Fibroblast of mammary gland (primary cell): ENCODE measurements around the gene CAMK1D.

Experiments
- DNase-seq: peaks from one replicate; pipeline ENCODE4 v3.0.0-alpha.2; 2010; ENCODE audit warnings: low read depth
- H3K4me3 ChIP-seq: 2 replicates; pipeline ENCODE4 v1.5.1; 2011; ENCODE audit warnings: low read depth, mild to moderate bottlenecking, low read length, moderate library complexity; ENCODE audit not compliant: control insufficient read depth
- TF ChIP-seq, protein P1 (sequence below): conservative IDR thresholded peaks from 2 replicates; pipeline ENCODE4 v1.5.1; 2011; ENCODE audit warnings: low read depth, low read length, inconsistent platforms; ENCODE audit not compliant: control insufficient read depth, insufficient read depth

The CAMK1D gene

DNA sequence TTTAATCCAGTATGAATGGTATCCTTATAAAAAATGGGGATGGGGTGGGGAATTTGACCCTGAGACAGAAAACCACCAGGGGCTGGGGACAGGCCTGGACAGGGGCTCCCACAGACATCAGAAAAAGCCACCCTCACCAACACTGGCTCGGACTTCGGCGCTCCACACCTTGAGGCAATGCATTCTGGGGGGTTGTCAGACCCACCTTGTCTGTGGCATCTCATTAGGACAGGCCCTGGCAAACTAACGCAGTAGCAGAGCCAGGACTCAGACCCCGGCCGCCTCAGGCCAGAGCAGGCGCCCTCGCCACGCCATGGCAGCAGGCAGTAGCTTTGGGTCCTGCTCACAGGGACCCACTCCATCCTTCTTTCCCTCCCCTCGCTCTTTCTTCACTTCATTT, 492.1 kb downstream of the CAMK1D start:
- TF ChIP-seq, protein P1, sequence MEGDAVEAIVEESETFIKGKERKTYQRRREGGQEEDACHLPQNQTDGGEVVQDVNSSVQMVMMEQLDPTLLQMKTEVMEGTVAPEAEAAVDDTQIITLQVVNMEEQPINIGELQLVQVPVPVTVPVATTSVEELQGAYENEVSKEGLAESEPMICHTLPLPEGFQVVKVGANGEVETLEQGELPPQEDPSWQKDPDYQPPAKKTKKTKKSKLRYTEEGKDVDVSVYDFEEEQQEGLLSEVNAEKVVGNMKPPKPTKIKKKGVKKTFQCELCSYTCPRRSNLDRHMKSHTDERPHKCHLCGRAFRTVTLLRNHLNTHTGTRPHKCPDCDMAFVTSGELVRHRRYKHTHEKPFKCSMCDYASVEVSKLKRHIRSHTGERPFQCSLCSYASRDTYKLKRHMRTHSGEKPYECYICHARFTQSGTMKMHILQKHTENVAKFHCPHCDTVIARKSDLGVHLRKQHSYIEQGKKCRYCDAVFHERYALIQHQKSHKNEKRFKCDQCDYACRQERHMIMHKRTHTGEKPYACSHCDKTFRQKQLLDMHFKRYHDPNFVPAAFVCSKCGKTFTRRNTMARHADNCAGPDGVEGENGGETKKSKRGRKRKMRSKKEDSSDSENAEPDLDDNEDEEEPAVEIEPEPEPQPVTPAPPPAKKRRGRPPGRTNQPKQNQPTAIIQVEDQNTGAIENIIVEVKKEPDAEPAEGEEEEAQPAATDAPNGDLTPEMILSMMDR: no peak
- no peak for DNase-seq
- no peak overlapping the region for H3K4me3 ChIP-seq

GRCh38 chr10:12841826-12842225, 492.5 kb downstream of the CAMK1D start:
- no peak for DNase-seq
- TF ChIP-seq, protein P1: no peak
- H3K4me3 ChIP-seq: no peak overlapping the region

- DNase-seq: no peak
- TF ChIP-seq, protein P1: no peak
- H3K4me3 ChIP-seq: no peak overlapping the region
These were observed 493.0 kb downstream of the CAMK1D start for GRCh38 chr10:12842310-12842709.

DNA sequence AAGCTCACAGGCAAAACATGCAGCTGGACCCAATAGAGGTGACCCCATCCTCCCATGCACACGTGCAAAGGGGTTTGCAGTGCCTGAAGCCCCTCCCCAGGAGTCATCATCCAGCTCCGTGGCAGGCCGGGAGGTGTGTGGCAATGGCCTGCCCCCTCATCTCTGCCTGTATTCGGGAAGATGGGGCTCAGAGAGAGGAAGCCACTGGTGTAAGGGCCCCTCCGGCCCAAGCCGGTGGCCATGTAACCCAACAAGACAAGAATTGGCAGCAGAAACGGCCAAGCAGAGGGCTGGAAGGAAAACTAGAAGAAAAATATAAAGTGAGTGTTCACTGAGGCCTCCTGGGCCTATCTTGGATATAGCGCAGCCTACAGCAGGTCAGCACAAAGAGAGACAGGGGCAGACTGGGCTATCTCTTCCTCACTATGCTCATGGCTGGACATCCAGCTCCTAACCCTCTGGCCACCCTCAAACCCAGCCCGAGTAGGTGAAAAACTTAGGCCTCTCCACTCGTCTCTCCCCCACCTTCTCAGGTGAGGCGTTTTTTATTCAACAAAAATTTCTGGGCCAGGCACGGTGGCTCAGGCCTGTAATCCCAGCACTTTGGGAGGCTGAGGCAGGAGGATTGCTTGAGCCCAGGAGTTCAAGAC, 494.1 kb downstream of the CAMK1D start:
- TF ChIP-seq, protein P1: no peak
- DNase-seq: no peak
- H3K4me3 ChIP-seq: no peak overlapping the region

DNA sequence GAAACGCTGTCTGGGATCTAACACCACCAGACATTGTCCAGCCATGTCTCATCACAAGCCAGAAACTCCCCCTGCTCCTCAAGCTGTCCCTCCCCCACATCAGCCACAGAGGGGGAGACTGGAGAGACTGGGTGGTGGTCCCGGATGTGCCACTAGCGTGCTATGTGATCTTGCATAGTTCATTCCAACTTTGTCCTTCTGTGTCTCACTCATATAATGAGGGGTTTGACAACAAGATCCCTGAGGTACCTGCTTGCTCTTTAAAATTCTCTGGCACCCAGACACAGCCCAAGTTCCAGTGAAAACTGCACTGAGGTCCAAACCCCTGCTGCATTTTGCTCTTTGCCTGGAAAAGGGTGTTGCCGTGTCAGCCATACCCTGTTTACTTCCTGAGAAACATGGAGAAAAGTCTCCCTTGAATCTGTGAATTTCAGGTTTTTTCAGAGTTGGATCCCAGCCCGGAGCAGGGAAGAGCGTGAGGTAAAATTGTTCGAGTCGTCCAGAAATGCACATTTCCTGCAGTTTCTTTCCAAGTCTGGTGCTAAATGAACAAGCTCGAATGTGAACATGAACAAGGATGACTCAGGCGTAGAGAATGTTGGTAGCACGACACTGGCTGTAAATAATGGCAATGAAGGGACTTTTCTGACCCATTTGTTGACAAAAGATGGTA, 495.6 kb downstream of the CAMK1D start:
- TF ChIP-seq, protein P1: no peak
- no peak overlapping the region for H3K4me3 ChIP-seq
- peak; percentile 74 for DNase-seq

GRCh38 chr10:12846718-12847117, 497.4 kb downstream of the CAMK1D start:
- TF ChIP-seq, protein P1: no peak
- H3K4me3 ChIP-seq: no peak overlapping the region
- peak; percentile 15 for DNase-seq
